H9 (cell line): Measurements from ENCODE around the gene PLEK. TPM values are rescaled to one million over a fixed set of nuclear protein-coding genes. Genes with fewer than 3 reads are reported as not detected.

ENCODE experiments used
- DNase-seq: peaks from one replicate; pipeline ENCODE4 v3.0.0-alpha.2; 2017
- H2AFZ ChIP-seq: one replicate; pipeline ENCODE4 v1.6.1; 2013; ENCODE audit warnings: mild to moderate bottlenecking, low read length, control low read depth, moderate library complexity
- H2AK5ac ChIP-seq: 2 replicates; pipeline ENCODE4 v1.6.1; 2013; ENCODE audit warnings: low read length, control low read depth, mixed read lengths; ENCODE audit not compliant: insufficient read length
- H2BK120ac ChIP-seq: one replicate; pipeline ENCODE4 v1.6.1; 2013; ENCODE audit warnings: low read depth, mild to moderate bottlenecking, low read length, control low read depth, inconsistent platforms; ENCODE audit not compliant: poor library complexity, severe bottlenecking
- H2BK12ac ChIP-seq: 2 replicates; pipeline ENCODE4 v1.6.1; 2013; ENCODE audit warnings: low read length, control low read depth, mixed read lengths, low read depth; ENCODE audit not compliant: insufficient read length
- H2BK15ac ChIP-seq: 2 replicates; pipeline ENCODE4 v1.6.1; 2013; ENCODE audit warnings: low read depth, low read length, control low read depth
- H2BK20ac ChIP-seq: one replicate; pipeline ENCODE4 v1.6.1; 2013; ENCODE audit warnings: low read depth, mild to moderate bottlenecking, low read length, control low read depth, inconsistent platforms; ENCODE audit not compliant: poor library complexity, severe bottlenecking
- H2BK5ac ChIP-seq: 2 replicates; pipeline ENCODE4 v1.6.1; 2013; ENCODE audit warnings: low read length, control low read depth, mixed read lengths; ENCODE audit not compliant: insufficient read length
- H3K14ac ChIP-seq: 2 replicates; pipeline ENCODE4 v1.6.1; 2013; ENCODE audit warnings: low read length, control low read depth; ENCODE audit not compliant: insufficient read depth
- H3K18ac ChIP-seq: 2 replicates; pipeline ENCODE4 v1.6.1; 2013; ENCODE audit warnings: low read depth, mild to moderate bottlenecking, mixed read lengths, low read length, control low read depth; ENCODE audit not compliant: insufficient read length
- H3K23ac ChIP-seq: 2 replicates; pipeline ENCODE4 v1.6.1; 2013; ENCODE audit warnings: low read length, control low read depth, mixed read lengths, low read depth; ENCODE audit not compliant: insufficient read length
- H3K23me2 ChIP-seq: 2 replicates; pipeline ENCODE4 v1.6.1; 2013; ENCODE audit warnings: low read depth, mild to moderate bottlenecking, mixed read lengths, low read length, control low read depth; ENCODE audit not compliant: insufficient read length, poor library complexity, severe bottlenecking
- H3K27ac ChIP-seq: 2 replicates; pipeline ENCODE4 v1.5.1; 2013; ENCODE audit warnings: low read length, control low read depth, mixed read lengths, low read depth; ENCODE audit not compliant: insufficient read length
- H3K27me3 ChIP-seq: 2 replicates; pipeline ENCODE4 v1.6.1; 2013; ENCODE audit warnings: low read length, control low read depth, inconsistent platforms; ENCODE audit not compliant: insufficient read depth
- H3K4ac ChIP-seq: 2 replicates; pipeline ENCODE4 v1.6.1; 2013; ENCODE audit warnings: low read depth, mild to moderate bottlenecking, control low read depth, inconsistent platforms, low read length, moderate library complexity
- H3K4me1 ChIP-seq: 2 replicates; pipeline ENCODE4 v1.6.1; 2013; ENCODE audit warnings: low read length, control low read depth, inconsistent platforms; ENCODE audit not compliant: insufficient read depth
- H3K4me2 ChIP-seq: 2 replicates; pipeline ENCODE4 v1.6.1; 2013; ENCODE audit warnings: low read length, control low read depth, mixed read lengths; ENCODE audit not compliant: insufficient read length, insufficient read depth
- H3K56ac ChIP-seq: 2 replicates; pipeline ENCODE4 v1.6.1; 2013; ENCODE audit warnings: low read depth, mild to moderate bottlenecking, mixed read lengths, low read length, control low read depth; ENCODE audit not compliant: insufficient read length
- H3K79me1 ChIP-seq: 2 replicates; pipeline ENCODE4 v1.6.1; 2013; ENCODE audit warnings: low read depth, mild to moderate bottlenecking, moderate library complexity, low read length, control low read depth, inconsistent platforms; ENCODE audit not compliant: insufficient read depth, poor library complexity, severe bottlenecking
- H3K79me2 ChIP-seq: 2 replicates; pipeline ENCODE4 v1.6.1; 2013; ENCODE audit warnings: low read length, control low read depth, inconsistent platforms; ENCODE audit not compliant: insufficient read depth
- H3K9ac ChIP-seq: 2 replicates; pipeline ENCODE4 v1.6.1; 2013; ENCODE audit warnings: low read length, control low read depth, mixed read lengths; ENCODE audit not compliant: insufficient read length; ENCODE audit errors: extremely low read depth
- H3K9me3 ChIP-seq: one replicate; pipeline ENCODE4 v1.6.1; 2013; ENCODE audit warnings: low read depth, low read length, inconsistent platforms; ENCODE audit not compliant: control insufficient read depth
- H3T11ph ChIP-seq: one replicate; pipeline ENCODE4 v1.6.1; 2013; ENCODE audit warnings: mild to moderate bottlenecking, low read length, control low read depth, inconsistent platforms
- H4K20me1 ChIP-seq: one replicate; pipeline ENCODE4 v1.6.1; 2013; ENCODE audit not compliant: control insufficient read depth, insufficient read length, insufficient read depth
- H4K5ac ChIP-seq: 2 replicates; pipeline ENCODE4 v1.6.1; 2013; ENCODE audit warnings: low read depth, mild to moderate bottlenecking, mixed read lengths, low read length, control low read depth; ENCODE audit not compliant: insufficient read length
- H4K8ac ChIP-seq: replicated peaks from 2 replicates; pipeline ENCODE4 v1.6.1; 2013; ENCODE audit warnings: low read length, control low read depth, mixed read lengths, low read depth; ENCODE audit not compliant: insufficient read length
- H4K91ac ChIP-seq: 2 replicates; pipeline ENCODE4 v1.6.1; 2013; ENCODE audit warnings: low read depth, mild to moderate bottlenecking, moderate library complexity, mixed read lengths, low read length, control low read depth; ENCODE audit not compliant: insufficient read length
- H3K27ac Mint-ChIP-seq, 3 experiments: 2 replicates in 2 of 3; 3 replicates in 1 of 3; pipeline ENCODE4 v1.8.0; 2020 to 2021; ENCODE audit warnings: mixed read lengths in 3 of 3, mild to moderate bottlenecking in 1 of 3, moderate library complexity in 1 of 3
- H3K27me3 Mint-ChIP-seq: 2 replicates; pipeline ENCODE4 v1.8.0; 2021; ENCODE audit warnings: low read depth, mild to moderate bottlenecking, moderate library complexity, mixed read lengths
- H3K36me3 Mint-ChIP-seq, 3 experiments: 2 replicates in 2 of 3; 3 replicates in 1 of 3; pipeline ENCODE4 v1.8.0; 2020 to 2021; ENCODE audit warnings: low read depth in 3 of 3, mixed read lengths in 3 of 3; ENCODE audit not compliant: insufficient read depth in 1 of 3
- H3K4me1 Mint-ChIP-seq, 2 experiments: 2 replicates each; pipeline ENCODE4 v1.8.0; 2020; ENCODE audit warnings: mixed read lengths in 2 of 2
- H3K4me3 Mint-ChIP-seq, 2 experiments: 2 replicates in 1 of 2; 3 replicates in 1 of 2; pipeline ENCODE4 v1.8.0; 2020 to 2021; ENCODE audit warnings: mild to moderate bottlenecking in 2 of 2, mixed read lengths in 2 of 2, moderate library complexity in 1 of 2
- H3K9me3 Mint-ChIP-seq, 2 experiments: 2 replicates in 1 of 2; 3 replicates in 1 of 2; pipeline ENCODE4 v1.8.0; 2020; ENCODE audit warnings: mild to moderate bottlenecking in 2 of 2, mixed read lengths in 2 of 2, moderate library complexity in 1 of 2
- CTCF ChIP-seq: fragments of 200-600 bp; sonication (generic); conservative IDR thresholded peaks from 3 replicates; pipeline ENCODE4 v1.8.0; 2021; ENCODE audit warnings: antibody characterized with exemption, mild to moderate bottlenecking
- WGBS: extraction: QIAGEN DNeasy Blood & Tissue Kit; methylation state at CpG from one replicate; pipeline ENCODE4 v1.1.7; 2013; ENCODE audit warnings: missing lambda C conversion rate, low lambda C conversion rate, mixed read lengths; ENCODE audit not compliant: insufficient read length; ENCODE audit errors: extremely low coverage; 5-methylcytosine and 5-hydroxymethylcytosine counted together
- total RNA-seq: library from RNA; stranded (reverse); gene quantifications from 2 replicates; pipeline ENCODE4 v1.2.1, GENCODE V29; 2021

PLEK gene
- total RNA-seq, 1 experiment from 2014 or later = not detected

- no peaks in the 10 kb centered on the region for H3K4me1 Mint-ChIP-seq
Observed at GRCh38 chr2:68351997-68352396, 13.1 kb upstream of the PLEK start.

More at GRCh38 chr2:68351997-68352396, 13.1 kb upstream of the PLEK start:
- Histone ChIP-seq H2BK12ac (no peak overlapping the region), H3K4ac (no peak overlapping the region), H4K8ac (no peak overlapping the region), H2BK5ac (no peak overlapping the region), H2BK20ac (no peak overlapping the region), H3K79me2 (no peaks in the 10 kb centered on the region), H3K9ac (no peak overlapping the region), H3K4me2 (no peak overlapping the region), H3K23ac (no peak overlapping the region), H3K79me1 (no peaks in the 10 kb centered on the region), H3K14ac (no peak overlapping the region), H3T11ph (no peak overlapping the region), H4K91ac (no peak overlapping the region), H3K27me3 (no peaks in the 10 kb centered on the region), H3K4me1 (no peaks in the 10 kb centered on the region), H4K5ac (no peak overlapping the region), H3K9me3 (no peaks in the 10 kb centered on the region), H3K18ac (no peak overlapping the region), H3K27ac (no peak overlapping the region), H3K23me2 (no peaks in the 10 kb centered on the region), H4K20me1 (no peaks in the 10 kb centered on the region), H2BK15ac (no peak overlapping the region), H3K56ac (no peak overlapping the region), H2AK5ac (no peak overlapping the region), H2BK120ac (no peak overlapping the region), H2AFZ (no peak overlapping the region)
- H3K27ac Mint-ChIP-seq = no peak overlapping the region
- H3K4me3 Mint-ChIP-seq = no peak overlapping the region
- H3K36me3 Mint-ChIP-seq = no peaks in the 10 kb centered on the region
- peaks cover 15% of the 10 kb centered on the region for H3K27me3 Mint-ChIP-seq
- no peak for TF ChIP-seq CTCF
- H3K9me3 Mint-ChIP-seq = no peaks in the 10 kb centered on the region
- no CpG with 5 or more reads among the region's 6 CpGs for whole genome bisulfite sequencing
- no peak for DNase-seq
